Measurements from ENCODE around the gene DCAF5.
"Not testable (repeated sequence)": the region's sequence is repeated elsewhere in the genome, so short reads cannot be mapped to it uniquely, and the experiment has no call there.

Gene DCAF5

DNA sequence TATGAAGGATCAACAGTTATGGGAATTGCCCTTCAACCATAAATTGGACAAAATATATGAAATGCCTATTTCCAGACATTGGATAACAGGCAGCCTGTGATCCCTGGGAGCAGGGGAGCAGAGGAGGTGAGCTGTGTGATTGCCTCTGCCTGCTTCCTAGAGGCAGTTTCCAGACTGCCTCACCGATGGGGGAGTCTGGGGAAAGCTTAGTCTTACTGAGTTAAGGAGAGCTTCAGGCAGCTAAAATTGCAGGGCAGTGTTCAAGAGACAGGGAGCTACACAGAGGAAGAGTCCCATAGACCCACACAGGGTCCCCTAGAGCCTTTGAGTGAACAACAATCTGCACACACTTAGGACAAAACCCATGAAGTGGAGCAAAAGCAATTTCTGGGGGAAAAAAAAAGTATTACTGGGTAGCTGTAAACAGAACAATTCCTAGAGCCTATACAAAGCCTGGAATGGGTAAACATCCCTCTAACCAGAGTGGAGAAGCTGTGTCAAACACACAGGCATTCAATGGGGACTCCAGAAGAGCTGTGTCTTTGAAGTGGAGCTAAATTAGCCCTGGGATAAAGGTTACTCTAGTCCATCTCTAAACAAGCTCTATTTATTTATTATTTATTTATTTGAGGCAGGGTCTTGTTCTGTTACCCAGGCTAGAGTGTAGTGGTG lies 125.5 kb downstream of the DCAF5 start:
- no peaks in the 10 kb centered on the region for H3K4me1 Mint-ChIP-seq
- DNase-seq, result no peak
- H3K27me3 Mint-ChIP-seq, result peaks cover 12% of the 10 kb centered on the region
- no peaks in the 10 kb centered on the region for H3K9me3 Mint-ChIP-seq
- H3K27ac Mint-ChIP-seq, result no peak overlapping the region
- CTCF ChIA-PET, result interaction anchor here (0.7 to 1.4 kb wide), 2 partner anchors 14 to 115 kb away, joined by 3 to 4 read pairs; no protein-coding TSS in a partner anchor
- no peaks in the 10 kb centered on the region for H3K36me3 Mint-ChIP-seq
- no peak overlapping the region for H3K4me3 Mint-ChIP-seq

GRCh38 chr14:69023035-69023434 lies 129.9 kb downstream of the DCAF5 start:
- H3K4me1 Mint-ChIP-seq, result no peaks in the 10 kb centered on the region
- no peaks in the 10 kb centered on the region for H3K36me3 Mint-ChIP-seq
- H3K27ac Mint-ChIP-seq, result no peak overlapping the region
- H3K9me3 Mint-ChIP-seq, result no peaks in the 10 kb centered on the region
- no peak overlapping the region for H3K4me3 Mint-ChIP-seq
- H3K27me3 Mint-ChIP-seq, result peaks cover 16% of the 10 kb centered on the region
- CTCF ChIA-PET, result interaction anchor here (1.2 to 1.3 kb wide), 2 partner anchors 43 to 112 kb away, joined by 3 read pairs; no protein-coding TSS in a partner anchor
- no peak for DNase-seq

DNA sequence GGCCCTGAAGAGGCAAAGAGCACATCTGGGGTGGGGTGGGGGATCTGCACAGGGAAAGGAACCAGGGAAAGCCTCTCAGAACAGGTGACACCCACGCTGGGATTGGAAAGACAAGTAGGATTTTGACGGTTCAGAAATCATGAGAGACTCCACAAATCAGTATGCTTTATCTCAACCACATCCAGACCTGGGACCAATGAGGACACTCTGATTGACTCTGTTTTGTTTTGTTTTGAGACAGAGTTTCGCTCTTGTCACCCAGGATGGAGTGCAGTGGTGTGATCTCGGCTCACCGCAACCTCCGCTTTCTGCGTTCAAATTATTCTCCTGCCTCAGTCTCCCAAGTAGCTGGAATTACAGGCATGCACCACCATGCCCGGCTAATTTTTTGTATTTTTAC lies 130.8 kb downstream of the DCAF5 start:
- DNase-seq, CTCF ChIA-PET, H3K9me3 Mint-ChIP-seq, H3K4me3 Mint-ChIP-seq, H3K27ac Mint-ChIP-seq, H3K4me1 Mint-ChIP-seq, H3K36me3 Mint-ChIP-seq: not testable (repeated sequence)
- peaks cover 12% of the 10 kb centered on the region for H3K27me3 Mint-ChIP-seq

DNA sequence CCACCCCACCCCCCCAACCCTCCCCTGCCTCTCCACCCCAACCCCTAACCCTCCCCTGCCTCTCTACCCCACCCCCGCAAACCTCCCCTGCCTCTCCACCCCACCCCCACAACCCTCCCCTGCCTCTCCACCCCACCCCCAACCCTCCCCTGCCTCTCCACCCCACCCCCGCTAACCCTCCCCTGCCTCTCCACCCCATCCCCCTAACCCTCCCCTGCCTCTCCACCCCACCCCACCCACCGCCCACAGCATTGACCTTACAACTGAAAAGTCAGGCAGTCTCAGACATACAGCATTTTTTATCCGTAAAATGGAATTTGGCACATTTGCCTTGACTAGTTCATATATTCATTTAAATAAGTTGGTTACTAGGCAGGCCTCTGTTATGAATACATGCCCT lies 135.2 kb downstream of the DCAF5 start:
- CTCF ChIA-PET, result no interaction called here
- DNase-seq, result no peak
- Mint-ChIP-seq H3K36me3 (no peaks in the 10 kb centered on the region), H3K27me3 (peaks cover 8% of the 10 kb centered on the region), H3K4me3 (no peak overlapping the region), H3K27ac (no peak overlapping the region), H3K4me1 (no peaks in the 10 kb centered on the region), H3K9me3 (no peaks in the 10 kb centered on the region)

- H3K4me1 Mint-ChIP-seq, result peaks cover 6% of the 10 kb centered on the region
- CTCF ChIA-PET, result no interaction called here
- DNase-seq, result no peak
- no peak overlapping the region for H3K27ac Mint-ChIP-seq
- no peak overlapping the region for H3K4me3 Mint-ChIP-seq
- H3K27me3 Mint-ChIP-seq, result peaks cover 10% of the 10 kb centered on the region
- no peaks in the 10 kb centered on the region for H3K9me3 Mint-ChIP-seq
- H3K36me3 Mint-ChIP-seq, result no peaks in the 10 kb centered on the region
Observed at GRCh38 chr14:69014829-69015259, 138.1 kb downstream of the DCAF5 start.

DNA sequence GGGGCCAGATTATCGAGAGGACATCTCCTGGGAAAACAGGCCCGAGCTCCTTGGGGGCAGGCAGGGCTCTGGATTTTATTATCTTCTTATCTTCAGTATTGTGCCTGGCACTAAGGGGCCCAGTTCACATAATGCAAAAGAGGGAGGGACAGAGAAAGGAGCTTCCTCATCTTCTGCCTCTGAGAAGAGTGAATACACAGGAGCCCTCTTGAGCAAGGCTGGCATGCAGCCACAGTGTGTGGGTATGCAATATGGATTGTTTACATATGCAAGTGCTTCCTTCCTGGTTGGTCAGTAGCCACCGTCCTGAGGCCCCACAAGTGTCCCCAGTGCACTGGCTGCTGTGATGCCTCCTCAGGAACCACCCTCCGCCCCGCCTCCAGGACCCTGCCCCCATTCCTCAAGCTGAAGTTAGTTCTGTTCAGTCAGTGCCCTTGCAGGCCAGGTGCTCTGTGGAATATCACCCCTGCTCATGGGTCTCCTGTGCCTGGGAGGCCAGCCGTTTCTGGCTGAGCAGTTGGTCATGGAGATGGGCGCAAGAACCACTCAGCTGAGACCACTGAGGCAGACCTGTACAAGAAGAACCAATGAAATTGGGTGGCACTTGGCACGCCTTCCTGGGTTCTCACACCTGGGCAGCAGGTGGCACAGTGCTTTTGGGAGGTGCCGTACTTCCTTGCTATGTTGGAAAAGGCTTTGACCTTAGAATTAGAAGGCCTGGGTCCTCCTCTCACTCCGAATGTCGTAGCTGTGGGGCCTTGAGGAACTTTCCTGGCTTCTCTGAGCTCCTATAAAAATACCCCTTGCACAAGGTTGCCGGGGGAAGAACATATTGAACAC lies 138.8 kb downstream of the DCAF5 start:
- Mint-ChIP-seq H3K9me3 (no peaks in the 10 kb centered on the region), H3K4me1 (peaks cover 6% of the 10 kb centered on the region), H3K27ac (no peak overlapping the region), H3K4me3 (no peak overlapping the region), H3K36me3 (no peaks in the 10 kb centered on the region), H3K27me3 (peaks cover 9% of the 10 kb centered on the region)
- CTCF ChIA-PET, result no interaction called here
- DNase-seq, result no peak

DNA sequence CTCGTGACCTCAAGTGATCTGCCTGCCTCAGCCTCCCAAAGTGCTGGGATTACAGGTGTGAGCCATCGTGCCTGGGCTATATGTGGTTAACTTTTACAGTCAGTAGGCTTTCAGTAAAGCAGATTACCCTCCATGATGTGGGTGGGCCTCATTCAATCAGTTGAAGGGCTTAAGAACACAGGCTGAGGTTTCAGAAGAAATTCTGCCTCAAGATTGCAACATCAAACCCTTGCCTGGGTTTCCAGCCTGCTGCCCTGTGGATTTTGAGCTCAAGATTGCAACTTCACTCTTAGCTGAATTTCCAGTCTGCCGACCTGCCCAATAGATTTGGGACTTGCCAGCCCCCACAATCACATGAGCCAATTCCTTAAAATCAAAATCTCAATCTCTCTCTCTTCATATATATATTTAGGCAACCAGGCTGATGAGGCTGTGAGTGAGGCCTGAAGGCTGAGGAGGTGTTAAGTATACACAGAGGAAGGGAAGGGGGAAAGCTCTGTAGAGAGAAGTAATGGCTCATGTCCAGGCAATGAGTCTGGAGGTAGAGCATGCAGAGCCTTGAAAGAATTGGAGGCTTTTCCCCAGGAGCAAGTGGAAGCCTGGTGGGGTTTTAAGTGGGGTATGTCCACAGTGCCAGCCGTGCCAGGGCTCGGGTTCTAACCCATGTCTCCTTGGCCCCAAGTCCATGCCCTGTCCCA lies 140.5 kb downstream of the DCAF5 start:
- H3K4me3 Mint-ChIP-seq, result no peak overlapping the region
- H3K9me3 Mint-ChIP-seq, result no peaks in the 10 kb centered on the region
- H3K27ac Mint-ChIP-seq, result no peak overlapping the region
- DNase-seq, result no peak
- CTCF ChIA-PET, result interaction anchor here (0.6 to 1.1 kb wide), 3 partner anchors 10 to 36 kb away, joined by 3 to 4 read pairs (median 3); no protein-coding TSS in a partner anchor
- H3K36me3 Mint-ChIP-seq, result no peaks in the 10 kb centered on the region
- peaks cover 6% of the 10 kb centered on the region for H3K4me1 Mint-ChIP-seq
- peaks cover 4% of the 10 kb centered on the region for H3K27me3 Mint-ChIP-seq

DNA sequence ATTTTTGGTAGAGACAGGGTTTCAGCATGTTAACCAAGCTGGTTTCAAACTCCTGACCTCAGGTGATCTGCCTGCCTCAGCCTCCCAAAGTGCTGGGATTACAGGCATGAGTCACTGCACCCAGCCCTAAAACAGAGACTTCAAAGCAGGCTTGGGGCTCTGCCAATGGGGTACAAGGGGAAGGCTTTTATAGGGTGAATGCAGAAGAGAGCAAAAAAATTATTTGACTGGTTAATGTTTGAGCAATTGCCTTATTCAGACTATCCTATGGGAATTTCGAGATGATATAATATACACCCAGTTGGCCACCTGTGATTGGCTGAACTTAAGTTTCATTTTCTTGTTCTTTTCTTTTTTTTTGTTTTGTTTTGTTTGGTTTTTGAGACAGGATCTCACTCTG lies 142.3 kb downstream of the DCAF5 start:
- H3K4me1 Mint-ChIP-seq, result peaks cover 6% of the 10 kb centered on the region
- H3K9me3 Mint-ChIP-seq, result no peaks in the 10 kb centered on the region
- DNase-seq, result no peak
- peaks cover 10% of the 10 kb centered on the region for H3K27me3 Mint-ChIP-seq
- no peak overlapping the region for H3K27ac Mint-ChIP-seq
- no peak overlapping the region for H3K4me3 Mint-ChIP-seq
- CTCF ChIA-PET, result no interaction called here
- no peaks in the 10 kb centered on the region for H3K36me3 Mint-ChIP-seq

- Mint-ChIP-seq H3K36me3 (no peaks in the 10 kb centered on the region), H3K4me3 (no peak overlapping the region), H3K9me3 (no peaks in the 10 kb centered on the region), H3K27ac (no peak overlapping the region), H3K4me1 (peaks cover 6% of the 10 kb centered on the region), H3K27me3 (peaks cover 18% of the 10 kb centered on the region)
- CTCF ChIA-PET, result interaction anchor here (0.9 kb wide), 1 partner anchor 11 kb away, joined by 3 read pairs; no protein-coding TSS in a partner anchor
- DNase-seq, result no peak
Observed at GRCh38 chr14:69008421-69008884, 144.5 kb downstream of the DCAF5 start.

- no peak for DNase-seq
- no peaks in the 10 kb centered on the region for H3K9me3 Mint-ChIP-seq
- H3K36me3 Mint-ChIP-seq, result no peaks in the 10 kb centered on the region
- CTCF ChIA-PET, result no interaction called here
- H3K27me3 Mint-ChIP-seq, result peaks cover 18% of the 10 kb centered on the region
- H3K4me1 Mint-ChIP-seq, result peaks cover 11% of the 10 kb centered on the region
- H3K4me3 Mint-ChIP-seq, result no peak overlapping the region
- no peak overlapping the region for H3K27ac Mint-ChIP-seq
Observed at GRCh38 chr14:69006346-69006745, 146.6 kb downstream of the DCAF5 start.

GRCh38 chr14:69005432-69006148 lies 147.3 kb downstream of the DCAF5 start:
- CTCF ChIA-PET, result no interaction called here
- H3K36me3 Mint-ChIP-seq, result no peaks in the 10 kb centered on the region
- no peaks in the 10 kb centered on the region for H3K9me3 Mint-ChIP-seq
- peaks cover 16% of the 10 kb centered on the region for H3K27me3 Mint-ChIP-seq
- H3K27ac Mint-ChIP-seq, result no peak overlapping the region
- H3K4me1 Mint-ChIP-seq, result peaks cover 7% of the 10 kb centered on the region
- no peak for DNase-seq
- H3K4me3 Mint-ChIP-seq, result no peak overlapping the region

DNA sequence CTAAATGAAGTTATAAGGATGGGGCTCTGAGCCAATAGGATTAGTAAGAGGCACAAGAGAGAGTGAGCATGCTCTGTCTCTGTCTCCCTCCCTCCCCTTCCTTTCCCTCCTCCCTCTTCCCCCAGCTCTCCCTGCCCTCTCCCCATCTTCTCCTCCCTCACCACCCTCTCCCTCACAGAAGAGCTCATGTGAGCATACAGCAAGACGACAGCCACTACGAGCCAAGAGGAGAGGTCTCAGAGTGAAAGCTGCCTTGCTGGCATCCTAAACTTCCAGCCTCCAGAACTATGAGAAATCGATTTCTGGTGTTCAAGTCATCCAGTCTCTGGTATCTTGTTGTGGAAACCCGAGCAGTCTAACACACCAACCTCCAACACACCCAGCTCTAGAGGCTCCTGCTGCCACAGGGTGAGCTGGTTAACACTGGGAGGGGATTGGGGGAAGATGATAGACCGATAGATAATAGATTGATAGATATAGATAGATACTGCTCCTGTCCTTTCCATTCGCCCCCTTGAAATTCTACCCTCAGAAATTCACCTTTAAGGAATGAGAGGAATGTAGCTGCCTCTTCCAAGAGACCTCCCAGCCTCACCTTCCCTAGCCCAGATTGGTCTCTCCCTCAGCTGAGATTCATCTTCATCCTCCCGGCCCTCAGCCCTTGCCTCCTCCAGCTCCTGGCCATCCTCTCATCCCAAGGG lies 148.0 kb downstream of the DCAF5 start:
- no peak overlapping the region for H3K4me3 Mint-ChIP-seq

GRCh38 chr14:69003626-69004025 lies 149.3 kb downstream of the DCAF5 start:
- H3K4me3 Mint-ChIP-seq, result no peak overlapping the region
- peaks cover 4% of the 10 kb centered on the region for H3K4me1 Mint-ChIP-seq
- no peak for DNase-seq
- H3K9me3 Mint-ChIP-seq, result no peaks in the 10 kb centered on the region
- peaks cover 14% of the 10 kb centered on the region for H3K27me3 Mint-ChIP-seq
- CTCF ChIA-PET, result interaction anchor here (0.7 to 3.4 kb wide), 4 partner anchors 8 to 92 kb away, joined by 3 to 23 read pairs (median 3); no protein-coding TSS in a partner anchor
- H3K27ac Mint-ChIP-seq, result no peak overlapping the region
- no peaks in the 10 kb centered on the region for H3K36me3 Mint-ChIP-seq

More for the DNA sequence above, 148.0 kb downstream of the DCAF5 start:
- no peak overlapping the region for H3K27ac Mint-ChIP-seq
- no peaks in the 10 kb centered on the region for H3K36me3 Mint-ChIP-seq
- CTCF ChIA-PET, result no interaction called here
- no peaks in the 10 kb centered on the region for H3K9me3 Mint-ChIP-seq
- H3K4me1 Mint-ChIP-seq, result peaks cover 4% of the 10 kb centered on the region
- peaks cover 14% of the 10 kb centered on the region for H3K27me3 Mint-ChIP-seq
- no peak for DNase-seq

Data from activated naive CD4-positive, alpha-beta T cell treated with anti-CD3 and anti-CD28 coated beads, Interleukin-2, amount 10 ng/mL, durations not matched to agents 7 days and 5 days (primary cell).